ENCODE results near the gene INTS12.
"Not testable (repeated sequence)": the region's sequence is repeated elsewhere in the genome, so short reads cannot be mapped to it uniquely, and the experiment has no call there.

The INTS12 gene

GRCh38 chr4:105708181-105709080 lies at the start of gene INTS12, which contains the start of gene GSTCD:
Gene INTS12 (minus strand): TSS chr4:105708689. CDS start chr4:105700005, 8,684 bp downstream.
Gene GSTCD (plus strand): TSS chr4:105708784. CDS start chr4:105717614, 8,830 bp downstream.
- DNase-seq, result peak; percentile 70

- DNase-seq, result no peak
These were observed 46.9 kb upstream of the INTS12 start for GRCh38 chr4:105755375-105755774.

GRCh38 chr4:105753361-105753760 lies 44.9 kb upstream of the INTS12 start:
- no peak for DNase-seq

GRCh38 chr4:105751718-105752299 lies 43.3 kb upstream of the INTS12 start:
- no peak for DNase-seq

GRCh38 chr4:105748222-105748621 lies 39.7 kb upstream of the INTS12 start:
- no peak for DNase-seq

- DNase-seq, result no peak
These were observed 33.1 kb upstream of the INTS12 start for GRCh38 chr4:105741548-105741947.

GRCh38 chr4:105735217-105735616 lies 26.7 kb upstream of the INTS12 start:
- not testable (repeated sequence) for DNase-seq

GRCh38 chr4:105729895-105730294 lies 21.4 kb upstream of the INTS12 start:
- DNase-seq, result not testable (repeated sequence)

- DNase-seq, result no peak
These were observed 17.1 kb upstream of the INTS12 start for GRCh38 chr4:105725623-105726022.

- DNase-seq, result no peak
These were observed 10.7 kb upstream of the INTS12 start for GRCh38 chr4:105719204-105719603.

- DNase-seq, result peak; percentile 46
These were observed 7.3 kb upstream of the INTS12 start for GRCh38 chr4:105715692-105716278.

GRCh38 chr4:105714932-105715331 lies 6.4 kb upstream of the INTS12 start:
- no peak for DNase-seq

- no peak for DNase-seq
These were observed 5.6 kb upstream of the INTS12 start for GRCh38 chr4:105714071-105714521.

GRCh38 chr4:105712766-105713165 lies 4.3 kb upstream of the INTS12 start:
- DNase-seq, result no peak

- no peak for DNase-seq
These were observed 2.2 kb upstream of the INTS12 start for GRCh38 chr4:105710678-105711077.

GRCh38 chr4:105710012-105710600 lies 1.6 kb upstream of the INTS12 start:
- no peak for DNase-seq

- DNase-seq, result peak; percentile 39
These were observed 577 bp upstream of the INTS12 start for GRCh38 chr4:105709081-105709450.

GRCh38 chr4:105707782-105708180 lies 708 bp downstream of the INTS12 start:
- DNase-seq, result no peak

- DNase-seq, result no peak
These were observed 9.9 kb downstream of the INTS12 start for GRCh38 chr4:105698607-105699006.

- not testable (repeated sequence) for DNase-seq
These were observed 12.7 kb downstream of the INTS12 start for GRCh38 chr4:105695832-105696231.

GRCh38 chr4:105694812-105695211 lies 13.7 kb downstream of the INTS12 start:
- DNase-seq, result not testable (repeated sequence)

GRCh38 chr4:105686571-105686970 lies 21.9 kb downstream of the INTS12 start:
- DNase-seq, result no peak

GRCh38 chr4:105683038-105683437 lies 25.5 kb downstream of the INTS12 start:
- DNase-seq, result no peak

All from NCI-H1694 treated with DMSO at 0.1 percent for 48 hours (cell line).